ENCODE measurements around the gene PNKD. TPM values are rescaled to one million over a fixed set of nuclear protein-coding genes. Genes with fewer than 3 reads are reported as not detected.
A peak's percentile ranks its signal among the peaks of the same experiment; 100 is the strongest.

Gene PNKD
- total RNA-seq, 2 experiments from 2014 or later: 30.1 to 31.8 TPM

GRCh38 chr2:218276986-218277755 lies 6.9 kb downstream of the PNKD start:
- CTCF ChIA-PET: no interaction called here
- no peaks in the 10 kb centered on the region for H3K27me3 Mint-ChIP-seq
- H3K27ac Mint-ChIP-seq: no peak overlapping the region

GRCh38 chr2:218277921-218278320 lies 7.6 kb downstream of the PNKD start:
- no peaks in the 10 kb centered on the region for H3K9me3 Mint-ChIP-seq
- no peaks in the 10 kb centered on the region for H3K27me3 Mint-ChIP-seq
- CTCF ChIA-PET: no interaction called here
- no peak overlapping the region for H3K4me3 Mint-ChIP-seq
- no peak for DNase-seq
- H3K27ac Mint-ChIP-seq: no peak overlapping the region
- POLR2A ChIA-PET: interaction anchor here (10.7 kb wide), 1 partner anchor 13 kb away, joined by 299 read pairs; the partner anchor contains the start of gene TMBIM1
- H3K36me3 Mint-ChIP-seq (ENCODE audit: low read depth): peaks cover 74% of the 10 kb centered on the region
- H3K4me1 Mint-ChIP-seq: peaks cover 17% of the 10 kb centered on the region

More at GRCh38 chr2:218276986-218277755, 6.9 kb downstream of the PNKD start:
- peaks cover 20% of the 10 kb centered on the region for H3K4me1 Mint-ChIP-seq
- DNase-seq: no peak
- POLR2A ChIA-PET: interaction anchor here (10.7 kb wide), 1 partner anchor 13 kb away, joined by 299 read pairs; the partner anchor contains the start of gene TMBIM1
- H3K36me3 Mint-ChIP-seq (ENCODE audit: low read depth): peaks cover 73% of the 10 kb centered on the region
- H3K9me3 Mint-ChIP-seq: no peaks in the 10 kb centered on the region
- H3K4me3 Mint-ChIP-seq: no peak overlapping the region

- ChIA-PET POLR2A (interaction anchor here (10.7 kb wide), 1 partner anchor 12 kb away, joined by 299 read pairs; the partner anchor contains the start of gene TMBIM1), CTCF (no interaction called here)
- Mint-ChIP-seq H3K27me3 (no peaks in the 10 kb centered on the region), H3K4me1 (peaks cover 20% of the 10 kb centered on the region), H3K36me3 (ENCODE audit: low read depth) (peaks cover 77% of the 10 kb centered on the region), H3K4me3 (no peak overlapping the region), H3K27ac (no peak overlapping the region), H3K9me3 (no peaks in the 10 kb centered on the region)
- DNase-seq: no peak
These were observed 8.4 kb downstream of the PNKD start for GRCh38 chr2:218278531-218279360.

- no peaks in the 10 kb centered on the region for H3K9me3 Mint-ChIP-seq
- no peaks in the 10 kb centered on the region for H3K27me3 Mint-ChIP-seq
- peaks cover 72% of the 10 kb centered on the region for H3K36me3 Mint-ChIP-seq (ENCODE audit: low read depth)
- peaks cover 31% of the 10 kb centered on the region for H3K4me1 Mint-ChIP-seq
- CTCF ChIA-PET: interaction anchor here (0.6 kb wide), 1 partner anchor 10 kb away, joined by 3 read pairs; no protein-coding TSS in a partner anchor
- POLR2A ChIA-PET: no interaction called here
- H3K4me3 Mint-ChIP-seq: no peak overlapping the region
- H3K27ac Mint-ChIP-seq: no peak overlapping the region
- no peak for DNase-seq
These were observed 10.0 kb downstream of the PNKD start for GRCh38 chr2:218280260-218280870.

DNA sequence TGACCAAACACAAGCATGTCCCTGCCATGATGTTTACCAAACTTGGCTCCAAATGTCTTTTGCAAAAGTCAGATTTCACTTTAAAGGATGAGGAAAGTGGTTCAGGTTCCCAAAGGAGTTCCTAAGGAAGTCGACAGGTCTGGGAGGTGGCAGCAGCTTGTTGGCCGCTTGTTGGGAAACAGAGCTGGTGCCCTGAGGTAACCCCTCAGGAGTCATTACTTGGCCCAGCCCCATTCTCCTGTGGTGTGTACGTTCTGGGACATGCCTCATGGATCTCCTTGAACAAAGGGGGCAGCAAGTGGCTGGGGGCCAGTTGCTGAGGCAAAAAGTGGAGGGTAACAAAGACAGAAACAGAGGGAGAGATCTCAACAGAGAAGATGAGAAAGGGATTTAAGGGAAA lies 11.1 kb downstream of the PNKD start:
- Mint-ChIP-seq H3K27ac (peak overlapping the region; percentile 70), H3K9me3 (no peaks in the 10 kb centered on the region), H3K36me3 (ENCODE audit: low read depth) (peaks cover 69% of the 10 kb centered on the region), H3K4me3 (no peak overlapping the region), H3K4me1 (peaks cover 41% of the 10 kb centered on the region), H3K27me3 (no peaks in the 10 kb centered on the region)
- POLR2A ChIA-PET: interaction anchor here (19.0 kb wide), 1 partner anchor 7 kb away, joined by 299 read pairs; the partner anchor contains the start of genes AAMP and PNKD
- CTCF ChIA-PET: interaction anchor here (1.3 kb wide), 1 partner anchor 8 kb away, joined by 5 read pairs; no protein-coding TSS in a partner anchor
- no peak for DNase-seq

DNA sequence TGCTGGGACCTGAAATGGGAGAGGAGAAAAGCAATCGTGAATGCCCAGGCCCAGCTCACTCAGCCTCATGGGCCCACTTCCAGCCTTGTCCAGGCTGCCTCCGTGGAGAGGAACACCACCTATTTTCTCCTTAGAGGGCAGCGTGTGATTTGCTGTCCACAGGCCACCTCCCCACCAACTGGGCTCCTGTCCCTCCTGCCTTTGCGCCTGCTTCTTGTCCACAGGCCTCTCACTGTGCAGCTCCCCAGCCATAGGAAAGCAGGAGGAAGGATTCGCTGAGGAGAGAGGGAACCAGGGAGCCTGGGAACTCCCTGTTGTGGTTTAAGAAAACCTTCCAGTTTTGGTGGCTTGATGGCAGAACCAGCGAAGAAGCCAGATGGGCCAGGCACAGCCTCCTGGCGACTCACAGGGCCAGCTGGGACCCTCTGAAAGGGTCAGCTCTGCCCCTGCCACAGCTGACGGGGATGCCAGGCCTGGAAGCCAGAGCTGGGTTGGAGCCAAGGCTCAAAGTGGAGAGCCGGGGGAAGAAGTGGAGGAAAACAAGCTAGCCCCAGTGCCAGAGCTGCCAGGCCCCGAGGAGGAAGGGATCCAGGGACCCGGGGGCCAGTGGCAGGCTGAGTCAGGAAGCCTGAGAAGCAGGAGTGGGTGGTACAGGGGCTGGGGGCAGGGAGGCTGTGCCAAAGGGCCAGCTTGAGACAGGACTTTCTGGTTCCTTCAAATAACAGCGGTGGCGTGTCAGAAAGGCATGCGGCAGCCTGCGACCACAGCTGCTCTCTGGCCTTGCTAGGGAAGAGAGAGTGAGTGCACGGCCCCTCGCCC lies 12.1 kb downstream of the PNKD start:
- Mint-ChIP-seq H3K4me1 (peaks cover 50% of the 10 kb centered on the region), H3K4me3 (no peak overlapping the region), H3K36me3 (ENCODE audit: low read depth) (peaks cover 60% of the 10 kb centered on the region), H3K9me3 (no peaks in the 10 kb centered on the region), H3K27ac (peak overlapping the region; percentile 59), H3K27me3 (no peaks in the 10 kb centered on the region)
- POLR2A ChIA-PET: interaction anchor here (1.2 to 19.0 kb wide), 2 partner anchors 8 kb away, joined by 5 to 299 read pairs; partner anchors contain the start of genes AAMP and PNKD
- CTCF ChIA-PET: interaction anchor here (1.3 to 5.9 kb wide), 2 partner anchors 9 to 11 kb away, joined by 5 to 80 read pairs; partner anchors contain the start of genes AAMP and PNKD
- no peak for DNase-seq

GRCh38 chr2:218284106-218284811 lies 13.9 kb downstream of the PNKD start:
- Mint-ChIP-seq H3K27me3 (no peaks in the 10 kb centered on the region), H3K36me3 (ENCODE audit: low read depth) (peaks cover 55% of the 10 kb centered on the region), H3K4me3 (peak overlapping the region; percentile 89), H3K9me3 (no peaks in the 10 kb centered on the region), H3K27ac (peak overlapping the region; percentile 89), H3K4me1 (peaks cover 68% of the 10 kb centered on the region)
- ChIA-PET CTCF (interaction anchor here (0.8 to 5.9 kb wide), 9 partner anchors 10 to 232 kb away, joined by 3 to 80 read pairs (median 6); partner anchors contain the start of genes AAMP and PNKD), POLR2A (interaction anchor here (0.7 to 19.0 kb wide), 9 partner anchors 9 to 995 kb away, joined by 3 to 299 read pairs (median 3); partner anchors contain the start of genes AAMP, BCS1L, CTDSP1 and DNAJB2)
- peak; percentile 78 for DNase-seq

DNA sequence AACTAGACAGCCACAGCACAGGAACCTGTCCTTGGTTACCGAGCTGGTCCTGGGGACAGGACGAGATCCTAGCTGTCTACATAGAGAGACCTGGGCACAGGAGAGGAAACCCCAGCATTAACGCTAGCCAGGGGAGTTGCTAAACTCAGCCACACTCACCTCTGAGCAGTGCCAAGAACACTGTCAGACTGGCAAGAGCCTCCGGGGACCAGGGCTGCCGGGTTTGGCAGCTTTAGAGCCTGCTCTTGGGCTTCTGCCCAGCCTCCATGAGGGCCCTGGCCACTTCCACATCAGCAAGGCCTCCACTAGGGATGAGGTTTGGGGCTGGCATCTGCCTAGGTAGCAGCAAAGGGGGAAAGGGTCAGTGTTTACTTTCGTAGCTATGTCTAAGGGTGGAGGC lies 15.3 kb downstream of the PNKD start:
- Mint-ChIP-seq H3K27me3 (no peaks in the 10 kb centered on the region), H3K9me3 (no peaks in the 10 kb centered on the region), H3K4me3 (peak overlapping the region; percentile 89), H3K27ac (peak overlapping the region; percentile 89), H3K4me1 (peaks cover 80% of the 10 kb centered on the region), H3K36me3 (ENCODE audit: low read depth) (peaks cover 52% of the 10 kb centered on the region)
- POLR2A ChIA-PET: interaction anchor here (0.8 to 19.0 kb wide), 12 partner anchors 11 to 374 kb away, joined by 3 to 299 read pairs (median 8); partner anchors contain the start of genes AAMP, ARPC2, BCS1L and CTDSP1
- CTCF ChIA-PET: interaction anchor here (1.2 to 5.9 kb wide), 9 partner anchors 10 to 372 kb away, joined by 3 to 80 read pairs (median 6); partner anchors contain the start of genes AAMP and PNKD
- DNase-seq: no peak

GRCh38 chr2:218286570-218287459 lies 16.5 kb downstream of the PNKD start:
- Mint-ChIP-seq H3K4me3 (peak overlapping the region; percentile 89), H3K4me1 (peaks cover 81% of the 10 kb centered on the region), H3K27me3 (no peaks in the 10 kb centered on the region), H3K36me3 (ENCODE audit: low read depth) (peaks cover 53% of the 10 kb centered on the region), H3K9me3 (no peaks in the 10 kb centered on the region), H3K27ac (peak overlapping the region; percentile 89)
- DNase-seq: peak; percentile 87
- ChIA-PET CTCF (interaction anchor here (1.0 to 5.9 kb wide), 17 partner anchors 9 to 371 kb away, joined by 3 to 80 read pairs (median 7); partner anchors contain the start of genes AAMP, ARPC2, CATIP and CTDSP1), POLR2A (interaction anchor here (1.0 to 19.0 kb wide), 18 partner anchors 9 to 890 kb away, joined by 3 to 299 read pairs (median 6); partner anchors contain the start of genes AAMP, ARPC2, BCS1L and CNPPD1)

DNA sequence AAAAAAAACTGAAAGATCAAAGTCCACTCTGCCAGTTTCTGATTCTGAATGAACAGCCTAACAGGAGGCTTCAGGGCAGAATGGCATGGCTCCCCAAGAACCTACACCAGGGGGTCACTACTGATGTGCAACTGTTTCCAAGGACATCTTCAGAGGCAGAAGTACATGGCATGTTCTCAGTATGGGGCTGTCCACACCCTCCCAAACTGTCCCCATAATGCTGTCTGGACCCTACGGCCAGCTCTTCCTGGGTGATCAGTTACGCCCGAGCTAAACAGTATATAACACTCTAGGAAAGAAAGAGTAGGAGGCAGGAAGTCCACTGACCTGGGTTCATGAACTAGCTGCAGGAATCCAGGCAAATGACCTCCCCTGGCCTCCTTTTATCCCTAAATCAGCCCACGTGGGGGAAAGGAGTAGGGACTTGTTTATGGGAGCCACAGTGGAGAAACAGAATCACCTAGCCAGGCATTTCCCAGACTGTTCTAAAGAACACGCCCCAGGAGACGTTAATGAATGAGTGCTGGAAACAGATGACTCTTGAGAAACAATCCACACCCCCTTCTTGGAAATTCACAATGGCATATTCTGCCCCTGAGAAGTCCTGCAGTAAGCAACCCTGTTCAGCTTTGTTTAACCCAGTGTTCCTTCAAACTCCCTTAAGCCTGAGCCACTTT lies 19.5 kb downstream of the PNKD start:
- ChIA-PET CTCF (interaction anchor here (1.2 to 11.2 kb wide), 6 partner anchors 9 to 370 kb away, joined by 3 to 126 read pairs (median 3); partner anchors contain the start of genes AAMP, BCS1L, PNKD and ZNF142), POLR2A (interaction anchor here (1.2 to 19.0 kb wide), 6 partner anchors 9 to 116 kb away, joined by 3 to 299 read pairs (median 11); partner anchors contain the start of genes AAMP, CTDSP1 and PNKD)
- peaks cover 82% of the 10 kb centered on the region for H3K4me1 Mint-ChIP-seq
- no peak for DNase-seq
- H3K4me3 Mint-ChIP-seq: peak overlapping the region; percentile 82
- H3K9me3 Mint-ChIP-seq: no peaks in the 10 kb centered on the region
- no peaks in the 10 kb centered on the region for H3K27me3 Mint-ChIP-seq
- H3K27ac Mint-ChIP-seq: peak overlapping the region; percentile 95
- peaks cover 30% of the 10 kb centered on the region for H3K36me3 Mint-ChIP-seq (ENCODE audit: low read depth)
